K562 (cell line): Measurements from ENCODE around the gene ALPK1. TPM values are rescaled to one million over a fixed set of nuclear protein-coding genes. Genes with fewer than 3 reads are reported as not detected.

ENCODE experiments used
- ATF1 ChIP-seq, 2 experiments: fragments of 450-650 bp in 1 of 2; IDR thresholded peaks; 2 replicates each; pipeline ENCODE4 v1.6.1; 2016; ENCODE audit warnings: missing compliant biosample characterization in 1 of 2, missing genetic modification characterization in 1 of 2
- BRF1 ChIP-seq: IDR thresholded peaks from 3 replicates; pipeline ENCODE4 v1.6.1; 2011; ENCODE audit warnings: borderline replicate concordance, mild to moderate bottlenecking; ENCODE audit not compliant: insufficient read length; ENCODE audit errors: extremely low read depth
- ETV1 ChIP-seq: fragments of 450-650 bp; conservative IDR thresholded peaks from 2 replicates; pipeline ENCODE4 v1.6.1; 2016; ENCODE audit warnings: missing genetic modification characterization, control low read depth, low read depth, missing compliant biosample characterization
- FIP1L1 ChIP-seq: fragments of 200-400 bp; formaldehyde crosslinking; IDR thresholded peaks from 2 replicates; pipeline ENCODE4 v1.6.1; 2018; ENCODE audit warnings: mild to moderate bottlenecking, low read depth, low read length; ENCODE audit not compliant: poor library complexity, severe bottlenecking
- FUS ChIP-seq: fragments of 200-400 bp; formaldehyde crosslinking; optimal IDR thresholded peaks from 2 replicates; pipeline ENCODE3; 2017; ENCODE audit warnings: low read depth, low read length
- GTF2F1 ChIP-seq: IDR thresholded peaks from 2 replicates; pipeline ENCODE4 v1.6.1; 2011; ENCODE audit warnings: low read depth, low read length, improper control_type of control experiment
- MTA2 ChIP-seq: fragments of 450-650 bp; IDR thresholded peaks from 2 replicates; pipeline ENCODE4 v1.6.1; 2016; ENCODE audit warnings: low read depth
- POLR2AphosphoS2 ChIP-seq: IDR thresholded peaks from 2 replicates; pipeline ENCODE4 v1.6.1; 2012; ENCODE audit warnings: low read length, improper control_type of control experiment
- XRCC5 ChIP-seq: fragments of 200-400 bp; formaldehyde crosslinking; IDR thresholded peaks from 2 replicates; pipeline ENCODE4 v1.6.1; 2017; ENCODE audit warnings: low read depth, mild to moderate bottlenecking, low read length
- ZBTB26 ChIP-seq: fragments of 450-650 bp; formaldehyde crosslinking; IDR thresholded peaks from 2 replicates; pipeline ENCODE4 v1.4.0; 2022; ENCODE audit warnings: missing genetic modification characterization
- ZKSCAN1 ChIP-seq: fragments of 150-350 bp; IDR thresholded peaks from 2 replicates; pipeline ENCODE4 v1.6.1; 2016; ENCODE audit warnings: low read depth, low read length
- ZNF253 ChIP-seq: fragments of 250-450 bp; sonication (Bioruptor Pico); conservative IDR thresholded peaks from 2 replicates; pipeline ENCODE4 v1.6.1; 2021; ENCODE audit warnings: mild to moderate bottlenecking
- polyA plus RNA-seq, 8 experiments: library from polyadenylated mRNA; depleted of rRNA in 4 of 8; stranded (reverse) in 5 of 8; unstranded in 3 of 8; fragments of >200 nt; fragmentation: Nextera tagmentation in 2 of 8; fragmentation: Illumina TruSeq in 1 of 8; extraction: Ambion mirVana in 2 of 8; extraction: Trizol in 1 of 8; gene quantifications; 2 replicates each; pipeline versions ENCODE4 v1.2.1 to v1.2.3, GENCODE V29; 2011 to 2014; ENCODE audit warnings: inconsistent platforms in 1 of 8, missing spikeins in 1 of 8
- total RNA-seq, 7 experiments: library from RNA; depleted of rRNA in 6 of 7; stranded (reverse); fragments of >200 nt in 6 of 7; fragmentation: Illumina TruSeq in 2 of 7; extraction: Trizol in 2 of 7; gene quantifications; 2 replicates each; pipeline versions ENCODE4 v1.2.1 to v1.2.3, GENCODE V29; 2011 to 2021; ENCODE audit warnings: low replicate concordance in 1 of 7

The ALPK1 gene
- total and polyA plus RNA-seq, 9 of the 15 experiments (the other 6 are each of a cell fraction or from before 2014, with no cell fraction given) = 2.3 to 6.9 (median 4.6) TPM

- no peak for TF ChIP-seq BRF1
- no peak for TF ChIP-seq ZBTB26
- no peak for TF ChIP-seq MTA2
- no peak for TF ChIP-seq ETV1
- no peak for TF ChIP-seq ATF1 (CRISPR knock-in tag; IDR thresholded peaks at IDR 0.05)
- peak; percentile 52 for TF ChIP-seq ATF1 (tag; IDR thresholded peaks at IDR 0.05)
- TF ChIP-seq GTF2F1 = no peak
- TF ChIP-seq FIP1L1 = no peak
- TF ChIP-seq FUS = no peak
- no peak for TF ChIP-seq ZKSCAN1
- TF ChIP-seq ZNF253 (CRISPR knock-in tag) = no peak
- TF ChIP-seq POLR2AphosphoS2 = no peak
- no peak for TF ChIP-seq XRCC5
Measured at GRCh38 chr4:112410804-112411203, 113.6 kb downstream of the ALPK1 start (continued).
